ENCODE measurements around the gene SLF2.
"Not testable (repeated sequence)": the region's sequence is repeated elsewhere in the genome, so short reads cannot be mapped to it uniquely, and the experiment has no call there.

The SLF2 gene

GRCh38 chr10:100878291-100878910, 34.4 kb upstream of the SLF2 start:
- DNase-seq (ENCODE audit: low read depth): peak; percentile 49

DNA sequence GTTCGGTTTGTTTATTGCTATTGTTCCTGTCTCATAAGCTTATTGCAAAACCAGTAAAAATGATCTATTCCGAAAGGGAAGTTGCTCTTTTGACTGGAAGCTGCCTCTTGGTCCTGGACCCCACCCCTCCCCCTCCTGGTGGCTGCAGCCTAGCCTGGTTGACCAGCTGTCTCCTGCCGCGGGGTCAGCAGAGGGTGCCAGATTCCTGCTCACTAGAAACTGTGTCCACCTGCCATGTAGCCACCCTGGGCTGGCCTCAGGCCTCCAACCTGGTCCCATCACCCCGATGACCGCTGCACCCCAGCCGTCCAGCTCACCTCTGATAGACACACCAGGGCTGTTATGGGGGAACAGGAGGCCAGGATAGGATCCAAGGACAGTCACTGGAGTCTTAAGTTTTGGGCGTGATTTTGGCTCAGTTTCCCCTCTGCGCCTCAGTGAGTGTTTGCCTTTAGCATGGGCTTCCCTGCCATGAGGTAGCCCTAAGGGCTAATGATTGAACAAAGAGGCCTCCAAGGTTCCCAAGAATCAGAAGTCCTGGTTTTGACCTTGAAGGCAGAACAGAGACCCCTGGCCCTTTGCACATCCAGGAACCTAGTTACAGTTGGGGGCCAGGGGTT, 32.9 kb upstream of the SLF2 start:
- no peak for DNase-seq (ENCODE audit: low read depth)

- no peak for DNase-seq (ENCODE audit: low read depth)
Observed at GRCh38 chr10:100881556-100882213, 31.1 kb upstream of the SLF2 start.

DNA sequence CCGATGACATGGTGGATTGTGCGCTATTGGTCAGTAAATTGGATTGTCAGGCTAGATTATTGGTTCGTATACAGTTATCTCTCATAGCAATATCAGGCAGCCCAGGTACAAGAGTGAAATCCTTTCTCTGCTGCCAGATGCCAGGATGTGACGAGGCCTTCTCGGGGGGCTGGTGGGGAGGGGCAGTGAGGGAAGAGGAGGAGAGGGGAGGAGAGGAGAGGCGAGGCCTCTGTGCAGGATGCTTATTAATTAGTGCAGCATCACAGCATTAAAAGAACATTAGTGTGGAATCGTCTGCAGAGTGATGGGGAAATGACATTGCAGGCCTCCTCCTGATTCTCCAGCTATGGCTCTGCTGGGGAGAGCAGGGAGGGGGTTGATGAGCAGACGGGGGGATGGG, 30.5 kb upstream of the SLF2 start:
- no peak for DNase-seq (ENCODE audit: low read depth)

DNA sequence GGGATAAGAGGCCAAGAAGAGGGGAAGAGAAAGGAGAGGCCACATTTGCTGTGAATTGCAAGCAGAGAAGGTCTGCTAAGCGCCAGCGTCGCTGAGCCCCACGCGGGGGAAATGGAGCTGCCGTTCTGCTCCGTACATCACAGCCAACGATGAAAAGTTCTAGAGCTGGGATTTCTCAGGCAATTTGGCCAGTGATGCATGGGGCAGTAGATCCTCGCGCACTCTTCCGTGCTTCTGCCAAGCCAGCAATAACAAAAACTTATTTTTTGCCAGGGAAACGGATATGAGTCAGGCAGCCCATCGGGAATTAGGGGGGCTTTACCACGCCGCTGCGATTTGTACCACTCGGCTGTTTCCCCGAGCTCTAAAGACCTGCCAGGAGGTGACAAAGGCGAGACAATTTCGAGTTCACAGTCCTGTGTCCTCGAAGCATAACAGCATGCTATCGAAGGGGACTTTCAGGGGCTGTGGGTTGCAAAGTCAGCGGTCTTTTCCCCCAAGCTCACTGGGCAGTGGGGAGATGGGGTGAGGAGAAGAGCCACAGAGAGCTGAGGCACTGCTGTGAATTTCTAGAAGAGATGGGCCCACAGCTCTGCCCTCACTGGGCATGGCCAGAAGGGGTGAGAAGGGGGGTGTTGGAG, 30.0 kb upstream of the SLF2 start:
- no peak for DNase-seq (ENCODE audit: low read depth)

DNA sequence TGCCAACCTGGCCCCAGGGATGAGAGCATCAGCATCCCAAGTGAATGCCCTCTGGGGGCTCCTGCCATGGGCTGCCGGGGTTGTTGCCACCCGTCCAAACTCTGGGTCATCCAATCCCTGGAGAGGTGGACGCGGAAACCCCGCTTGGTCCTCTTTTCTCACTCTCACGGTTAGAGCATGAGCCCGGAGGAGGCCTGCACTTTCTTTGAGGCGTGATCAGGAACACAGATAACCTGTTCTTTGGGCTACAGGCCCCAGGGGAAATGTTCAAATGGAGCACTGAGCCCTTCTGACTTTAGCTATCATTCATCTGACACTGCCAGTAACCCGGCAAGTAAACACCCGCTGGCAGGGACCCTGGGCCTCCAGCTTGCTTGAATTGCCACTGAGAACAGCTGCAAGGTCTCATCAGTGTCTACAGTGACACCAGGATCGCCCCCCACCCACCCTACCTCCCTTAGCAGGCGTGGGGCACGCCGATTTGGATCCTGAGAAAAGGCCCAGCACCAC, 29.4 kb upstream of the SLF2 start:
- DNase-seq (ENCODE audit: low read depth): no peak

- not testable (repeated sequence) for DNase-seq (ENCODE audit: low read depth)
Observed at GRCh38 chr10:100885611-100886010, 27.2 kb upstream of the SLF2 start.

- DNase-seq (ENCODE audit: low read depth): no peak
Observed at GRCh38 chr10:100886091-100886490, 26.7 kb upstream of the SLF2 start.

DNA sequence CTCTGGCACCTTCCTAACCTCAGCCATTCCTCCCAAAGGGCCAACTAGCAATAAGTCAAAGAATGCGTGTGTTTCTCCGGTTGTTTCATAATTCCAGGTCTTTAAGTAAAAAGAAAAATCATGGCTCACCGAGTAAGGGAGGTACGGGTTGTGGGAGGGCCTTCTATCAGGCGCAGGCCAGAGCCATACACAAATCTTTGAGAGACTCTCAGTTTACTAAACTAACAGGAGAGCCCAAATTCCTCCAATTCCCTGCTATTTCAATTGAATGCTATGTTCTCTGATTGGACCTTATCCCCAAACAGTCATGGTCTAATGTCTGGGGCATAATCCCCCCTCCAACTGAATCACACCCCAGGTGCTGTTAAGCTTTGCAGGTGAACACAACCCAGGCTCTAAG, 26.2 kb upstream of the SLF2 start:
- no peak for DNase-seq (ENCODE audit: low read depth)

GRCh38 chr10:100886963-100887362, 25.8 kb upstream of the SLF2 start:
- no peak for DNase-seq (ENCODE audit: low read depth)

- DNase-seq (ENCODE audit: low read depth): no peak
Observed at GRCh38 chr10:100887761-100888296, 24.9 kb upstream of the SLF2 start.

GRCh38 chr10:100888957-100889356, 23.8 kb upstream of the SLF2 start:
- DNase-seq (ENCODE audit: low read depth): no peak

DNA sequence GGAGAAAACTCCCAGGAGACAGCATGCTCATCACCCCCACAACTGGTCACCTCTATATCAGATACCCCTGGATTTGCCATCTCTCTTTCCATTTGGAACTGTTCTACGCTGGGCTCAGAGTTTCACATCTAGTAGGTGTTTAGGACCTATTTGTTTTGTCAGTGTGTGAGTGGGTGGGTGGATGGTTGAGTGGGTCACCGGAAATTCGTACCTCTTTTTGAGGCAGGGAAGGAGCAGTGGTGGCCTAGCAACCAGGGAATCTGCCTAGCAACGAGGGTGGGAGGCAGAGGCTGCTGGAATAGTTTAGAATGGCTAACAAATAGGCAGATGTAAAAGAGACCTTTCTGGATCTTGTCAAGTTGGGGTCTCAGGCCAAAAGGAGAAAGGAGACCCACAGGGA, 23.2 kb upstream of the SLF2 start:
- no peak for DNase-seq (ENCODE audit: low read depth)

DNA sequence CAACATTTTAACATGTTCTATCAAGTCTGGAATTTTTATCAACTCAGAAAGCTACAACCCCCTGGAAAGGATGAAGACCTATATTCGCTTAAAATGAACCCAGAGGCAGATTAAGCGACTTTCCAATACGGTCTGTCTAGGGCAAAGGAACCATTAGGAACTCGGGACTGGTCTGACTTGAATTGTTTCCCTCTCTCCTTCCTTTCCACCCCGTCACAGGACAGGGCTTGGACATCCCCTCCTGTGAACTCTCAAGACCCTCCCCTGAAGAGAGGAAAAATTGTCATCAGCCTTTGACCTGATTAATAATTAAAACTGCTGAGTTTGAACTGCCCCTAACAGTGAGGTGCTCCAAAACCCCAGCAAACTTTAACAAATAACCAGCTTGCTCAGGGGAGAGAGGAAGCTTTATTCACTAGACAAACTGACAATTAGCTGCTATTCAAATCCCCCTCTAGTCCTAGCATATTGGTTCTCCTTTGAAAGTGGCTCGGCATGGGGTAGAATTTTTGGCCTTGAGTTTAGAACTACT, 22.6 kb upstream of the SLF2 start:
- no peak for DNase-seq (ENCODE audit: low read depth)

DNA sequence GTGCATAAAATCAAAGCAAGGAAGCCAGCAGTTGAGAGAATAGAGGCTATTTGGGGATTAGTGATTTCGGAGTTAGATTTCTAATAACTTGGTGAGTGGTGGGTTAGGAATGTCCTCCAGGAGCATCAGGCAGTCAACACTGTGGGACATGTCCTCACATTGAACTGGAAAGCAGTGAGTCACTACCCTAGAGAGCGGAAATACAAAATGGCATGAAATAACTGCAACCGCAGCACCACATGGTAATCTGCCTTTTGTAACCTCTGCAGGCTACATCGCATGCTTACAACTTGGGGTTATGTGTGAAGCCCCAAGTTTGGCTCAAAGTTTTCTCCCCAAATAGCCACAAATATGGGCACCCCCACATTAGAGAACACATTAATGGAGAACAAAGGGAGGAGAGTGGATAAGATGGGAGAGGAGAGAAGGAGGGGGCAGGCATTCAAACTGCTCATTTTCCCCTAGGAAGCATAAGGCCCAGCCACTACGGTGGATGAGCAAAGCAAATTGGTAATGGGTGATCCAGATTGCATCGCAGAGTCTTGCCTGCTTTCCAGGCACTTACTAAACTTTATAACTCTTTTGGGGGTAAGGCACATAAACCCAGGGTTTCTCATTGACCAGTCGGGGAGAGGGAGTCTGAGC, 22.0 kb upstream of the SLF2 start:
- peak; percentile 96 for DNase-seq (ENCODE audit: low read depth)

DNA sequence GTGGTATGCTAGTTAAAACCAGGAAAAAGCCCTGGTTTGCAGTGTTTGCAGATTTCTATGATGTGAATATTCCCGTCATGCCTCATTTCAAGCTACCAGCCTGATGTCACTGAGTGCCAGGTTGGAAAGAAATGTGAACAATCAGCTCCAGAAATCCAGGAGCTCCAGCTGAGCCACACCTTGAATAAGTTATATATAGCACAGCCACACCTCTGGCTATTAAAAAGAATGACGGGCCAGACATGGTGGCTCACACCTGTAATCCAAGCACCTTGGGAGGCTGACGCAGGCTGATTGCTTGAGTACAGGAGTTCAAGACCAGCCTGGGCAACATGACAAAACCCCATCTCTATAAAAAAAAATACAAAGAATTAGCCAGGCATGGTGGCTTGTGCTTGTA, 18.7 kb upstream of the SLF2 start:
- no peak for DNase-seq (ENCODE audit: low read depth)

GRCh38 chr10:100894589-100895294, 18.0 kb upstream of the SLF2 start:
- DNase-seq (ENCODE audit: low read depth): no peak

DNA sequence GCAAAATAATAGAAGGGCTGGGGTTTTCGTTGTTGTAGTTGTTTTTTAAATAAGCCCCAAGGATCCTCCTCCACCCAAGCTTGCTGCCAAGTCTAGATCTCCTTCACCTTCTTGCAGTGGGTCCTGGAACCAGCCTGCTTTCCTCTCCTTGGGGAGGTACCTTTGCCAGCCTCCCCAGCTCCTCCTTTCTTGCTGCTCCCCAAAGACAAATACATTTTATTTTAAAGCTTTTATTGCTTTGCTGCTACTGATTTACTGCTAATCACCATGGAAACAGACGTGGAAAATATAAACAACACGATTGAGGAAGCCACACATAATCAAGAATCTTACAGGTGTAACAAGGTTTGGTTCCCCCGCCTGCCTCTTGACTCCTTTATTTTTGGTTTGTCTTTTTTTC, 17.4 kb upstream of the SLF2 start:
- DNase-seq (ENCODE audit: low read depth): no peak

- no peak for DNase-seq (ENCODE audit: low read depth)
Observed at GRCh38 chr10:100895896-100896295, 16.9 kb upstream of the SLF2 start.

- DNase-seq (ENCODE audit: low read depth): no peak
Observed at GRCh38 chr10:100896876-100897461, 15.8 kb upstream of the SLF2 start.

DNA sequence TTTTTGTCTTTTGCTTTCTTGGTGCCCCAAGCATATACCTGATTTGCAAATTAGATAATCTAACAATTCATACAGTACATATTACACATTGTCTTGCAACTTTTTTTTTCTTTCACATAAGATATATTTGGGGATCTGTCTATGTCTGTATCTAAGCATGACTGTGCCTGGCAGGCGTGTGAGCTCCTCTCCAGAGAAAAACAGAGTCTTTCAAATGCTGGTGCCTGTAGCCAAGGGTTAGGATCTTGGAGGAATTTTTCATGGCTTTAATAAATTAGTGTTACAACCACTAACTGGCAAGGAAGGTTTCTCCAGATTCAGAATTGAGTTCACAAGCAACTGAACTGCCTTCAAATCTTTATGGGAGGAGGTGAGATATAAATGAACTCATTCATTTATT, 14.8 kb upstream of the SLF2 start:
- no peak for DNase-seq (ENCODE audit: low read depth)
